ENCODE measurements around the gene GKAP1.
"Not testable (repeated sequence)": the region's sequence is repeated elsewhere in the genome, so short reads cannot be mapped to it uniquely, and the experiment has no call there.

GKAP1 gene

DNA sequence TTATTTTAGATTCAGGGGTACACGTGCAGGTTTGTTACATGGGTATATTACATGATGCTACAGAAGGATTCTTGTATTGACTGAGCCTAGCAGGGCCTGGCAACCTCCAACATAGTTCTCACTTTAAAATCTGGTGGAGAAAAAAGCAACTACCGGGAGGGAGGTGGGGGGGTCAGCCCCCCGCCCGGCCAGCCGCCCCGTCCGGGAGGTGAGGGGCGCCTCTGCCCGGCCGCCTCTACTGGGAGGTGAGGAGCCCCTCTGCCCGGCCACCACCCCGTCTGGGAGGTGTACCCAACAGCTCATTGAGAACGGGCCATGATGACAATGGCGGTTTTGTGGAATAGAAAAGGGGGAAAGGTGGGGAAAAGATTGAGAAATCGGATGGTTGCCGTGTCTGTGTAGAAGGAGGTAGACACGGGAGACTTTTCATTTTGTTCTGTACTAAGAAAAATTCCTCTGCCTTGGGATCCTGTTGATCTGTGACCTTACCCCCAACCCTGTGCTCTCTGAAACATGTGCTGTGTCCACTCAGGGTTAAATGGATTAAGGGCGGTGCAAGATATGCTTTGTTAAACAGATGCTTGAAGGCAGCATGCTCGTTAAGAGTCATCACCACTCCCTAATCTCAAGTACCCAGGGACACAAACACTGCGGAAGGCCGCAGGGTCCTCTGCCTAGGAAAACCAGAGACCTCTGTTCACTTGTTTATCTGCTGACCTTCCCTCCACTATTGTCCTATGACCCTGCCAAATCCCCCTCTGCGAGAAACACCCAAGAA, 88.8 kb downstream of the GKAP1 start:
- not testable (repeated sequence) for DNase-seq (ENCODE audit: low read depth)

- no peak for DNase-seq (ENCODE audit: low read depth)
These were observed 93.1 kb downstream of the GKAP1 start for GRCh38 chr9:83724436-83724835.

- no peak for DNase-seq (ENCODE audit: low read depth)
These were observed 94.7 kb downstream of the GKAP1 start for GRCh38 chr9:83722726-83723495.

- DNase-seq (ENCODE audit: low read depth) = no peak
These were observed 96.1 kb downstream of the GKAP1 start for GRCh38 chr9:83721509-83721908.

DNA sequence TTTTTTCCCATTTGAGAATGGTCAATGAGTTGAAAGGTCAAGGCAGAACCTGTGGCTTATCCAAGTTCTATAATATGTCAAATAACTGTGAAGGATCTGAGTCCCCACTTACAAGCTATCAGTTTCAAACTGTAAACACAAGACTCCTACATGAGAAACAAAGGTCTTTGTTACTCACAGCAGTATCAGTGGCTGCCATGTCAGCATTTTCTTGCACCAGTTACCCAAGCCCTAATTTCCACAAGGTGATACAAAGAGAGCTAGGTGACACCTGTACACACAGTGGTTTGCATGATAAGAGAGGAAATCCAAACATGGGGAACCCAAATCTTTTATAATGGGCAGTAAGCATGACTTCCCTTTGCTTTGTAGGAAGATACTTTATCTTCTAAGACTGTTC, 101.8 kb downstream of the GKAP1 start:
- no peak for DNase-seq (ENCODE audit: low read depth)

DNA sequence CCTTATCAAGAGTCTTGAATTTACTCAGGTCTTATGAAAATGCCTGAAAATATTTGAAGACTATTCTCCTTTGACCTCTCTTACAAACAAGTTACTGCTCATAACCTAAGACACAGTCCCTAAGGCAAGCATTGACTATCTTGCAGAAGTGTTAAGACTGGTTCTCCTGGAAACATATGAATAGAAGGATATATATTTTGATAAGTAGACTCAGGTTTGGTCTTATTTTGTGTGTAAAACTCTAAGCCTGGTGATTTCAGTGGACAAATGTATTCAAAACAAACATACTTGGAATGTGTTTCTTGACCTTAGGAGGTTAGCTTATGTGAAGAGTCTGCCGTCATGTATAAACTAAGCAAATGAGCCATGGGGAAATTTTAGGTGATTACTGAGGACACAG, 102.3 kb downstream of the GKAP1 start:
- no peak for DNase-seq (ENCODE audit: low read depth)

GRCh38 chr9:83714329-83714728, 103.2 kb downstream of the GKAP1 start:
- no peak for DNase-seq (ENCODE audit: low read depth)

- peak; percentile 22 for DNase-seq (ENCODE audit: low read depth)
These were observed 108.9 kb downstream of the GKAP1 start for GRCh38 chr9:83708515-83709158.

DNA sequence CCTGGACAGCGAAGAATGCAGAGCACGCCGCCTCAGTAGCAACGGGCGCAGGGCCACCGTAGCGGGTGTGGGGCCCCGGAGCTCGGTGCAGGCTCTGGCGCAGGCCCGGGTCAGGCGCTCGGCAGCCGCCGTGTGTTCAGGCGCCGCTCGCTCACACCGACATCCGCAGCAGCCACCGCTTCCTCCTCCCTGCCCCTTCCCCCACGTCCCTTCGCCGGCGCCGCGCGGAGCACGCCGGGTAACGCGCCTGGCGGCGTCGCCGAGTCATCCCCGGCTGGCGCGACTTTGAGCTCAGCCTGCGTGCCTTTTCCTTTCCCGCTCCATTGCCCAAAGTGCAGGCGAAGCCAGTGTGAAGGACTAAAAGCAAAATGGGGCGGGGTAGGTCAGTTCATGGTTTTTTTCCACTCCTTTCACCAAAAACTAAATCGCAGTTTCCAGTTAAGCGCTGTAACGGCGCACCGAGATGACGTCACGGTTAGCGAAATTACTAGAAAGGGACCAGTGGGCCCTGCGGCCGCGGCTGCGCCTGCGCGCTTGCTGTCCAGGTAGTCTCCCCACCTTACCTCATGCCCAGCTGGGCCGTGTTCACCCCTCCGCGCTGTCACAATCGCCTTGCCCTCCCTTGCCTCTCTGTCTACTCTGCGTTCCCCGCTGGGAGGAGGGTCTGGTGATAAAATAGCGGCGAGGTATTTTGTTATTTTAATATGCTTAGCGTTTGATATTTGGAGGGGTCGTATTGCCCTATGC, 109.6 kb downstream of the GKAP1 start, which contains the start of gene UBQLN1:
Gene UBQLN1 (minus strand): TSS at position 191 of the 747 bp plus-strand sequence. CDS start 279 bp downstream, outside the sequence.
- DNase-seq (ENCODE audit: low read depth) = peak; percentile 84

DNA sequence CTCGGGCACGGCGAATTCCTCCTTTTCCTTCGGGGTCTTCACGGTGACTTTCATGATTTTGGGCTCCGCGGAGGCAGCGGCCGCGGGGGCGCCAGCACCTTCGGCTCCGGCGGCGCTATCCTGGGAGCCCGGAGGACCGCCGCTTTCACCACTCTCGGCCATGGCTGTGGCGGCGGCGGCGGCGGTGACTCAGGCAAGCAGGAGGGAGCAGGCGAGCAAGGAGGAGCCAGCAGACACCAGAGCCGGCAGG, 110.1 kb downstream of the GKAP1 start:
- DNase-seq (ENCODE audit: low read depth) = no peak

DNA sequence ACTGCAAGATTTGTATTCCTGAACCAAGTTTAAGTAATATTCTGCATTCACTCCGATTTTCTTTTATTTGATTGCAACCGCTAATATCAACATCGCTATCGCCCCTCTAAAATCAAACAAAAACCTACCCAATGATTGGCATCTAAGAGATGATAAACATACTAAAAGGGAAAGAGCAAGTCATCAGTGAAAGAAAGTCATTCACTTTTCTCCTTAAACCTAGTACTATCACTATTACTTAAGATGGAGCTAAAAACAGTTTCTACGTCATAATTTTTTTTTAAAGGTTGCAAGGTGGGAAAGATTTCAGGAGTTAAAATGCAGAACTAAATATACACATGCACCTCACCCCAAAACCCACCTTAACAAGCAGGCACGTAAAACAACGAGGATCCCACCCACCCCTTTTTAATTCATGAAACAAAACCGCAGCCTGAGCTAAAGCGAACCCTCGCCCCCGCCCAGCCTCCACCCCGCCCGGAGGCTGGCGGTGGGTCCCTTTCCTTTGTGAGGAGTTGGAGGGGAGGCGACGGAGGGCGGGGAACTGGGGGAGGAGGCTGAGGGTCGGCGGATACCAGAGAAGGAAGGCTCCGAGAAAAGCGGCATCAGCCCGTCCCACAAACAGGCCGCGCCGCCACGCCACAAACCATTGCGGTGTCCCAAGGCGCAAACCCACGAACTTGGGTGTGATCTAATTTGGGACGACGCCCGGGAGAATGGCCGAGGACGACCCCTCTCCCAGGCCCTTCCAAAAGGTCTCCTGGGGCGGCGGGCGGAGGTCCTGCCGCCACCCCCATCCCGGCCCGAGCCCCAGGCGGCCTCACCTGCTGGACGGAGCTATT, 110.7 kb downstream of the GKAP1 start:
- DNase-seq (ENCODE audit: low read depth) = peak; percentile 53

- not testable (repeated sequence) for DNase-seq (ENCODE audit: low read depth)
These were observed 112.3 kb downstream of the GKAP1 start for GRCh38 chr9:83705219-83705651.

DNA sequence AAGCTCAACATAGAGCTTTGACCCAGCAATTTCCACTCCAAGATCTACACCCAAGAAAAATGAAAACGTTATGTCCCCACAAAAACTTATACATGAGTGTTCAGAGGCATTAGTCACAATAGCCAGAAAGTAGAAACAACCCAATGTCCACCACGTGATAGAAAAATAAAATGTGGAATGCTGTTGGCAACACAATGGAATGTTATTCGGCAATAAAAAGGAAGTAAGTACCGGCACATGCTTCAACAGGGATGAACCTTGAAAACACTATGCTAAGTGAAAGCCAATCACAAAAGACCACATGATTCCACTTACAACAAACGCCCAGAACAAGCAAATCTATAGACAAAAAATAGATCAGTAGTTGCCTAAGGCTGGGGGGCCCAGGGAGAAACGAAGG, 115.8 kb downstream of the GKAP1 start:
- no peak for DNase-seq (ENCODE audit: low read depth)

- no peak for DNase-seq (ENCODE audit: low read depth)
These were observed 116.3 kb downstream of the GKAP1 start for GRCh38 chr9:83701286-83701685.

GRCh38 chr9:83699615-83700014, 118.0 kb downstream of the GKAP1 start:
- no peak for DNase-seq (ENCODE audit: low read depth)

- no peak for DNase-seq (ENCODE audit: low read depth)
These were observed 118.5 kb downstream of the GKAP1 start for GRCh38 chr9:83698976-83699585.

GRCh38 chr9:83691492-83691891, 126.1 kb downstream of the GKAP1 start:
- no peak for DNase-seq (ENCODE audit: low read depth)

All from T-helper 22 cell (primary cell).